IMR-90 (cell line): Measurements from ENCODE around the gene EFHC1. TPM values are rescaled to one million over a fixed set of nuclear protein-coding genes. Genes with fewer than 3 reads are reported as not detected.

Experiments
- ATAC-seq: fragments of 200-7000 bp; cut with Tn5 transposase; 2 replicates; pipeline ENCODE4 v1.9.1; 2020; ENCODE audit warnings: low read depth, mild to moderate bottlenecking, moderate library complexity
- BruUV-seq: library from RNA; stranded (reverse); fragments of 400-500 nt; replicated peaks from 2 replicates; lab custom pipeline; 2021; lab: Mats Ljungman, UMichigan
- CTCF ChIA-PET: fragments of 300-600 bp; formaldehyde crosslinking; extraction: SDS; loops from one replicate; lab custom pipeline; 2021; ENCODE audit warnings: antibody characterized with exemption; lab: Yijun Ruan, JAX
- POLR2A ChIA-PET: fragments of 300-600 bp; sonication (Branson Sonifier 250); formaldehyde crosslinking; loops from one replicate; lab custom pipeline; 2022; ENCODE audit warnings: antibody characterized with exemption; ENCODE audit not compliant: unreplicated experiment; lab: Charles Lee
- DNase-seq: peaks from one replicate; pipeline ENCODE4 v3.0.0; 2013
- H2AFZ ChIP-seq: replicated peaks from 2 replicates; pipeline ENCODE3; 2013; ENCODE audit warnings: low read length, mild to moderate bottlenecking; ENCODE audit not compliant: poor library complexity
- H2AK5ac ChIP-seq: 2 replicates; pipeline ENCODE4 v1.6.1; 2013; ENCODE audit warnings: low read depth, low read length, inconsistent platforms
- H2AK9ac ChIP-seq: replicated peaks from 2 replicates; pipeline ENCODE3; 2013; ENCODE audit warnings: mild to moderate bottlenecking, low read depth, low read length, moderate library complexity; ENCODE audit not compliant: poor library complexity
- H2BK120ac ChIP-seq: 2 replicates; pipeline ENCODE4 v1.6.1; 2013; ENCODE audit warnings: low read depth, low read length, inconsistent platforms
- H2BK15ac ChIP-seq: 3 replicates; pipeline ENCODE4 v1.6.1; 2013; ENCODE audit warnings: low read depth, low read length, inconsistent platforms
- H2BK20ac ChIP-seq: 2 replicates; pipeline ENCODE4 v1.6.1; 2013; ENCODE audit warnings: low read depth, mild to moderate bottlenecking, inconsistent platforms, low read length, moderate library complexity
- H2BK5ac ChIP-seq: 2 replicates; pipeline ENCODE4 v1.6.1; 2013; ENCODE audit warnings: mild to moderate bottlenecking, low read depth, low read length, inconsistent platforms; ENCODE audit not compliant: poor library complexity, severe bottlenecking
- H3K14ac ChIP-seq: replicated peaks from 2 replicates; pipeline ENCODE4 v1.6.1; 2013; ENCODE audit warnings: low read depth, low read length, inconsistent platforms
- H3K18ac ChIP-seq: 2 replicates; pipeline ENCODE4 v1.6.1; 2013; ENCODE audit warnings: low read depth, low read length, control low read depth
- H3K23ac ChIP-seq: 2 replicates; pipeline ENCODE4 v1.6.1; 2013; ENCODE audit warnings: low read depth, low read length, inconsistent platforms
- H3K27ac ChIP-seq: 2 replicates; pipeline ENCODE4 v1.5.1; 2013; ENCODE audit warnings: mild to moderate bottlenecking, control low read depth, low read length; ENCODE audit not compliant: insufficient read depth
- H3K27me3 ChIP-seq: 2 replicates; pipeline ENCODE4 v1.6.1; 2013; ENCODE audit warnings: low read length; ENCODE audit not compliant: control insufficient read depth, insufficient read depth
- H3K36me3 ChIP-seq: 2 replicates; pipeline ENCODE4 v1.6.1; 2013; ENCODE audit warnings: low read length, mixed read lengths; ENCODE audit not compliant: control insufficient read depth, insufficient read depth
- H3K4ac ChIP-seq: 2 replicates; pipeline ENCODE4 v1.6.1; 2013; ENCODE audit warnings: low read depth, low read length, inconsistent platforms
- H3K4me1 ChIP-seq: 2 replicates; pipeline ENCODE4 v1.6.1; 2013; ENCODE audit warnings: low read length, mixed read lengths; ENCODE audit not compliant: control insufficient read depth, insufficient read depth
- H3K4me2 ChIP-seq: 2 replicates; pipeline ENCODE4 v1.6.1; 2013; ENCODE audit warnings: low read depth, mild to moderate bottlenecking, control low read depth, low read length, moderate library complexity
- H3K4me3 ChIP-seq: 2 replicates; pipeline ENCODE4 v1.5.1; 2013; ENCODE audit warnings: low read depth, mild to moderate bottlenecking, control low read depth, low read length, moderate library complexity; ENCODE audit not compliant: insufficient read depth
- H3K56ac ChIP-seq: 2 replicates; pipeline ENCODE4 v1.6.1; 2013; ENCODE audit warnings: low read length, inconsistent platforms; ENCODE audit not compliant: insufficient read depth; ENCODE audit errors: extremely low read depth
- H3K79me1 ChIP-seq, 2 experiments: 2 replicates each; pipeline ENCODE4 v1.6.1; 2013; ENCODE audit warnings: low read length in 2 of 2, inconsistent platforms in 1 of 2, low read depth in 1 of 2
- H3K9ac ChIP-seq: 2 replicates; pipeline ENCODE4 v1.6.1; 2013; ENCODE audit warnings: low read depth, low read length, control low read depth
- H3K9me1 ChIP-seq: 2 replicates; pipeline ENCODE4 v1.6.1; 2013; ENCODE audit warnings: low read length, inconsistent platforms; ENCODE audit not compliant: insufficient read depth
- H3K9me3 ChIP-seq: 2 replicates; pipeline ENCODE4 v1.6.1; 2013; ENCODE audit warnings: low read length; ENCODE audit not compliant: control insufficient read depth, insufficient read depth
- H4K20me1 ChIP-seq: 2 replicates; pipeline ENCODE4 v1.6.1; 2013; ENCODE audit warnings: low read length, inconsistent platforms; ENCODE audit not compliant: insufficient read depth
- H4K5ac ChIP-seq: 2 replicates; pipeline ENCODE4 v1.6.1; 2013; ENCODE audit warnings: mild to moderate bottlenecking, low read depth, low read length, control low read depth
- H4K8ac ChIP-seq, 2 experiments: 2 replicates each; pipeline ENCODE4 v1.6.1; 2013; ENCODE audit warnings: low read depth in 2 of 2, low read length in 2 of 2, control low read depth in 1 of 2, inconsistent platforms in 1 of 2
- H4K91ac ChIP-seq: 2 replicates; pipeline ENCODE4 v1.6.1; 2013; ENCODE audit warnings: low read depth, low read length, inconsistent platforms; ENCODE audit not compliant: insufficient read depth
- ELK1 ChIP-seq: fragments of 150-350 bp; IDR thresholded peaks from 2 replicates; pipeline ENCODE4 v1.6.1; 2016; ENCODE audit warnings: low read depth, mild to moderate bottlenecking, low read length, moderate library complexity, borderline replicate concordance
- FOS ChIP-seq: fragments of 150-350 bp; IDR thresholded peaks from 2 replicates; pipeline ENCODE4 v1.6.1; 2016; ENCODE audit warnings: low read depth, low read length
- MAZ ChIP-seq: IDR thresholded peaks from 2 replicates; pipeline ENCODE4 v1.6.1; 2012; ENCODE audit warnings: low read depth, mild to moderate bottlenecking, low read length, improper control_type of control experiment, moderate library complexity, borderline replicate concordance
- POLR2A ChIP-seq: IDR thresholded peaks from 2 replicates; pipeline ENCODE4 v1.6.1; 2012; ENCODE audit warnings: mild to moderate bottlenecking, low read depth, low read length
- SMC3 ChIP-seq: fragments of 150-350 bp; IDR thresholded peaks from 2 replicates; pipeline ENCODE4 v1.6.1; 2016; ENCODE audit warnings: low read depth, mild to moderate bottlenecking, antibody characterized with exemption, low read length, moderate library complexity
- WGBS, 2 experiments: methylation state at CpG; one replicate each; pipeline versions ENCODE4 v1.1.5 to v1.1.7; 2013; ENCODE audit warnings: missing lambda C conversion rate in 2 of 2; ENCODE audit not compliant: insufficient read length in 1 of 2; ENCODE audit errors: extremely low coverage in 2 of 2; 5-methylcytosine and 5-hydroxymethylcytosine counted together
- dilution Hi-C: fragments of 300-500 bp; cut with HindIII; formaldehyde crosslinking; loops from one replicate; pipeline ENCODE4 v1.14.3; 2018; ENCODE audit warnings: low sequenced_read_pairs; ENCODE audit not compliant: unreplicated experiment
- in situ Hi-C: fragments of 300-500 bp; cut with MboI; formaldehyde crosslinking; loops from 3 replicates; pipeline ENCODE4 v1.14.3; 2019; ENCODE audit warnings: low sequenced_read_pairs, inconsistent platforms, mixed read lengths
- intact Hi-C: fragments of 100-400 bp; cut with micrococcal nuclease; formaldehyde crosslinking; loops from 2 replicates; pipeline ENCODE4 v1.10.0; 2022
- polyA plus RNA-seq, 3 experiments: library from polyadenylated mRNA; depleted of rRNA; stranded (reverse); fragments of >200 nt; gene quantifications; 2 replicates each; pipeline ENCODE4 v1.2.3, GENCODE V29; 2012; ENCODE audit warnings: low replicate concordance in 1 of 3
- total RNA-seq: library from RNA; depleted of rRNA; stranded (reverse); fragments of >200 nt; gene quantifications from 2 replicates; pipeline ENCODE4 v1.2.3, GENCODE V29; 2012

Gene EFHC1
- total and polyA plus RNA-seq, 2 of the 4 experiments (the other 2 are of a cell fraction) = 14.0 to 23.0 TPM

GRCh38 chr6:52512199-52512598, 92.1 kb downstream of the EFHC1 start:
- Histone ChIP-seq H3K36me3 (peaks cover 62% of the 10 kb centered on the region), H3K9me1 (peaks cover 48% of the 10 kb centered on the region), H4K91ac (peak overlapping the region; percentile 98), H3K27ac (peak overlapping the region; percentile 91), H3K23ac (peak overlapping the region; percentile 87), H3K4ac (peak overlapping the region; percentile 98), H2BK20ac (peak overlapping the region; percentile 89), H2BK5ac (peak overlapping the region; percentile 95), H2AK5ac (peak overlapping the region; percentile 98), H3K4me1 (peaks cover 55% of the 10 kb centered on the region), H4K8ac (peak overlapping the region; percentile 77 to 93), H3K27me3 (no peaks in the 10 kb centered on the region), H2AFZ (peak overlapping the region; percentile 9), H2AK9ac (peak overlapping the region; percentile 94), H2BK120ac (peak overlapping the region; percentile 92), H3K4me2 (peak overlapping the region; percentile 20), H3K14ac (peak overlapping the region; percentile 92), H3K9me3 (no peaks in the 10 kb centered on the region), H3K56ac (peak overlapping the region; percentile 86), H3K79me1 (peaks cover 54 to 85% of the 10 kb centered on the region in 2 experiments), H3K18ac (peak overlapping the region; percentile 91), H4K5ac (peak overlapping the region; percentile 86), H3K4me3 (no peak overlapping the region), H3K9ac (peak overlapping the region; percentile 52), H2BK15ac (peak overlapping the region; percentile 93), H4K20me1 (no peaks in the 10 kb centered on the region)
- DNase-seq (peak; percentile 88), ATAC-seq (peak; percentile 84)
- dilution Hi-C loops (no loop called here), intact Hi-C loops (loop anchor here (1.0 to 5.0 kb wide), 2 partner anchors 63 to 150 kb away; no protein-coding TSS in a partner anchor), in situ Hi-C loops (loop anchor here (10.0 kb wide), 1 partner anchor 133 kb away; no protein-coding TSS in a partner anchor)
- TF ChIP-seq POLR2A (no peak), ELK1 (no peak), FOS (peak; percentile 77), MAZ (peak; percentile 83), SMC3 (peak; percentile 16; the same call in 1 of the 2 replicates)
- ChIA-PET CTCF (interaction anchor here (1.1 kb wide), 1 partner anchor 58 kb away, joined by 3 read pairs; no protein-coding TSS in a partner anchor), POLR2A (interaction anchor here (0.6 kb wide), 1 partner anchor 72 kb away, joined by 14 read pairs; no protein-coding TSS in a partner anchor)
- WGBS, 2 experiments = 0% methylated on average over 2 of the region's 4 CpGs; no CpG with 5 or more reads in 1 of the 2 experiments
- BruUV-seq = no TSS peak
